Ovary (tissue), 3 donors: ENCODE results near the gene FOXN4.

Experiments
- POLR2A ChIP-seq: fragments of 450-650 bp; IDR thresholded peaks from one replicate; pipeline ENCODE4 v1.6.1; 2017; ENCODE audit warnings: antibody characterized with exemption, mild to moderate bottlenecking, moderate library complexity
- TF ChIP-seq, protein P1 (sequence below), 3 donors: fragments of 450-650 bp in 2 of 3; fragments of 200-600 bp in 1 of 3; IDR thresholded peaks; one replicate each; pipeline versions ENCODE4 v1.5.1 to v1.8.0; 2016 to 2022; ENCODE audit warnings: antibody characterized with exemption in 3 of 3, mild to moderate bottlenecking in 1 of 3
- donor health status: DM: no; HTN: no; CAD: no.

DNA sequence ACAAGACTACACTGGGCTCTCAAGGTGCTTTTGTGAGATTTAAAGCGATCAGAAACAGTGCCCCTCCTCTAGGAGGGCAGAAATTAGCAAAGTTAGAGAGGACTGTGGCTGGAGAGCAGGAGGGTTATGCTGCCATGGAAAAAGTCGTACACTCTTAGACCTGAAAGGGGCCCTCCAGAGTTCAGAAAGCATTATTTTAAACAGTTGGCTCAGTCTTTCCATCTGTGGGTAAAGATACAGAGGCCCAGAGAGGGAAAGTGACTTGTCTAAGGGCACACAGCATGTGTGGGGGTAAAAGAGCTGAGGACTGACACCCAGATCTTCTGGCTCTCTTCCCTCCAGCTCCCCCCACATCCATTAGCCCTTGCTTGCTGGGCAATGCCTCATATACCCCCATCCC lies 47.1 kb downstream of the FOXN4 start:
- TF ChIP-seq, protein P1, sequence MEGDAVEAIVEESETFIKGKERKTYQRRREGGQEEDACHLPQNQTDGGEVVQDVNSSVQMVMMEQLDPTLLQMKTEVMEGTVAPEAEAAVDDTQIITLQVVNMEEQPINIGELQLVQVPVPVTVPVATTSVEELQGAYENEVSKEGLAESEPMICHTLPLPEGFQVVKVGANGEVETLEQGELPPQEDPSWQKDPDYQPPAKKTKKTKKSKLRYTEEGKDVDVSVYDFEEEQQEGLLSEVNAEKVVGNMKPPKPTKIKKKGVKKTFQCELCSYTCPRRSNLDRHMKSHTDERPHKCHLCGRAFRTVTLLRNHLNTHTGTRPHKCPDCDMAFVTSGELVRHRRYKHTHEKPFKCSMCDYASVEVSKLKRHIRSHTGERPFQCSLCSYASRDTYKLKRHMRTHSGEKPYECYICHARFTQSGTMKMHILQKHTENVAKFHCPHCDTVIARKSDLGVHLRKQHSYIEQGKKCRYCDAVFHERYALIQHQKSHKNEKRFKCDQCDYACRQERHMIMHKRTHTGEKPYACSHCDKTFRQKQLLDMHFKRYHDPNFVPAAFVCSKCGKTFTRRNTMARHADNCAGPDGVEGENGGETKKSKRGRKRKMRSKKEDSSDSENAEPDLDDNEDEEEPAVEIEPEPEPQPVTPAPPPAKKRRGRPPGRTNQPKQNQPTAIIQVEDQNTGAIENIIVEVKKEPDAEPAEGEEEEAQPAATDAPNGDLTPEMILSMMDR (IDR thresholded peaks at IDR 0.05), result no peak
- no peak for TF ChIP-seq POLR2A
